ENCODE results near the gene RMDN2.
"Not testable (repeated sequence)": the region's sequence is repeated elsewhere in the genome, so short reads cannot be mapped to it uniquely, and the experiment has no call there.

The RMDN2 gene

GRCh38 chr2:37898448-37898847, 26.6 kb upstream of the RMDN2 start:
- DNase-seq (ENCODE audit: low spot score) = no peak

GRCh38 chr2:37902991-37903390, 22.1 kb upstream of the RMDN2 start:
- no peak for DNase-seq (ENCODE audit: low spot score)

- no peak for DNase-seq (ENCODE audit: low spot score)
Measured at GRCh38 chr2:37904425-37904824, 20.7 kb upstream of the RMDN2 start.

GRCh38 chr2:37904993-37905392, 20.1 kb upstream of the RMDN2 start:
- no peak for DNase-seq (ENCODE audit: low spot score)

GRCh38 chr2:37906131-37906530, 19.0 kb upstream of the RMDN2 start:
- no peak for DNase-seq (ENCODE audit: low spot score)

- no peak for DNase-seq (ENCODE audit: low spot score)
Measured at GRCh38 chr2:37907501-37908225, 17.4 kb upstream of the RMDN2 start.

- DNase-seq (ENCODE audit: low spot score) = no peak
Measured at GRCh38 chr2:37911296-37911873, 13.7 kb upstream of the RMDN2 start.

GRCh38 chr2:37912056-37912455, 13.0 kb upstream of the RMDN2 start:
- no peak for DNase-seq (ENCODE audit: low spot score)

- DNase-seq (ENCODE audit: low spot score) = no peak
Measured at GRCh38 chr2:37912616-37913015, 12.5 kb upstream of the RMDN2 start.

GRCh38 chr2:37914340-37914739, 10.7 kb upstream of the RMDN2 start:
- DNase-seq (ENCODE audit: low spot score) = no peak

GRCh38 chr2:37915773-37916172, 9.3 kb upstream of the RMDN2 start:
- no peak for DNase-seq (ENCODE audit: low spot score)

GRCh38 chr2:37916512-37917082, 8.5 kb upstream of the RMDN2 start:
- no peak for DNase-seq (ENCODE audit: low spot score)

- no peak for DNase-seq (ENCODE audit: low spot score)
Measured at GRCh38 chr2:37917281-37918228, 7.5 kb upstream of the RMDN2 start.

GRCh38 chr2:37918742-37919186, 6.3 kb upstream of the RMDN2 start:
- DNase-seq (ENCODE audit: low spot score) = no peak

- no peak for DNase-seq (ENCODE audit: low spot score)
Measured at GRCh38 chr2:37919631-37920032, 5.5 kb upstream of the RMDN2 start.

- DNase-seq (ENCODE audit: low spot score) = no peak
Measured at GRCh38 chr2:37920570-37920969, 4.5 kb upstream of the RMDN2 start.

- no peak for DNase-seq (ENCODE audit: low spot score)
Measured at GRCh38 chr2:37921781-37922180, 3.3 kb upstream of the RMDN2 start.

GRCh38 chr2:37923308-37924055, 1.6 kb upstream of the RMDN2 start:
- DNase-seq (ENCODE audit: low spot score) = no peak

- DNase-seq (ENCODE audit: low spot score) = no peak
Measured at GRCh38 chr2:37926635-37927034, 1.5 kb downstream of the RMDN2 start.

GRCh38 chr2:37928377-37928776, 3.3 kb downstream of the RMDN2 start:
- DNase-seq (ENCODE audit: low spot score) = no peak

GRCh38 chr2:37930392-37930791, 5.3 kb downstream of the RMDN2 start:
- not testable (repeated sequence) for DNase-seq (ENCODE audit: low spot score)

- DNase-seq (ENCODE audit: low spot score) = not testable (repeated sequence)
Measured at GRCh38 chr2:37932873-37933272, 7.8 kb downstream of the RMDN2 start.
